GM15510 (cell line): Measurements from ENCODE around the gene HBD.

Experiments used
- POLR2A ChIP-seq: IDR thresholded peaks from 3 replicates; pipeline ENCODE4 v1.6.1; 2011; ENCODE audit warnings: borderline replicate concordance; ENCODE audit not compliant: insufficient read length; ENCODE audit errors: extremely low read depth

The HBD gene

DNA sequence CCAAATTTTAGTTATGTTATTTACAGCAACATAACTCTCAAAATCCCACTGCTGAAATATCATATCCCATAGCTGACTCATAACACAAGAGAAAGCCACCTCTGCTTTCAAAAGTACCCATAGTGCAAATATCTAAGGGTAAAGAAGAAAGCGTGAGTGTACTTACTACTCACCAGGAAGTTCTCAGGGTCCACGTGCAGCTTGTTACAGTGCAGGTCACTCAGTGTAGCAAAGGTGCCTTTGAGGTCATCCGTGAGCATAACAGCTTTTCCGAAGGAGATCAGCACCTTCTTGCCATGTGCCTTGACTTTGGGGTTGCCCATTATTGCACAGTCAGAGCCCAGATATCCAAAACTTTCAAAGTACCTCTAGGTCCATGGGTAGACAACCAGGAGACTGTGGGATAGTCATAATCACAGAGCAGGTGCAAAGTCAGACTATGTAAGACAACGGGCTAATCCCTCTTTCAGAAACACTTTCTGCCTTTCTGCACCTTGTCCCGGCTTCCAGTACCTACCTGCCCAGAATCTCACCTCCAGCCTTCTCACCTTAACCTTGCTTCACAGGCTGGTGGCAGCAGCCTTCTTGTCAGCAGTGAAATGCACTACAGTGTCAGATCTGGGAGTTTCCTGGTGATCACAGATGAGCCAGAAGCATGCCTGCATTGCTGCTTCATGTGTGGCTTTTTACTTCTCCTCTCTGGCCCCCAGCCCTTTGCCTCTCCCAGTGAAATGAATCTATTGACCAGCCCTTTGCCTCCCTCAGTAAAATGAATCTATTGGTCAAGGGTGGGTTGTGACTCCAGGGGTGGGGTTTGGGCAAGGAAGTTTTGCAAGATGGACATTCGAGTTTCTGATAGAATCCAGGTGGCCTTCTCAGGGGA, 8.9 kb upstream of the HBD start:
- TF ChIP-seq POLR2A: no peak

- TF ChIP-seq POLR2A: no peak
These were observed 7.9 kb upstream of the HBD start for GRCh38 chr11:5242208-5242607.

DNA sequence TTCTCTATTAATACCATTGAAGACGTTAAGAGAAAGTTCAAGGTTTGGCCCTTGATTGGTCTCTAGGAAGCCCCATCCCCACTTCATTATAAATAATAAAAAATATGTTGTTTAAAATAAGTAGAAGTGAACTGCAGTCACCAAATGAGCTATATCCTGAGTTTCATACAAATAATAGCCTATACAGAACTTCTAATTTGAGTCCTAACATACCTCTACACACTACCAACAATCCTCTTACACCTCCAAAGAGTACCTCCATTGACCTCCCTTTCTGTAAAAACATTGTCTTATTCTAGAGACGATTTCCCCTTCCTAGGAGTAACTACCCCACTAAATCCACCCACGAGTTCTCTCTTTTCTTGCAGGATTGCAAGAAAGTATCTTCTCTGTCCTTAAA, 7.2 kb upstream of the HBD start:
- no peak for TF ChIP-seq POLR2A

DNA sequence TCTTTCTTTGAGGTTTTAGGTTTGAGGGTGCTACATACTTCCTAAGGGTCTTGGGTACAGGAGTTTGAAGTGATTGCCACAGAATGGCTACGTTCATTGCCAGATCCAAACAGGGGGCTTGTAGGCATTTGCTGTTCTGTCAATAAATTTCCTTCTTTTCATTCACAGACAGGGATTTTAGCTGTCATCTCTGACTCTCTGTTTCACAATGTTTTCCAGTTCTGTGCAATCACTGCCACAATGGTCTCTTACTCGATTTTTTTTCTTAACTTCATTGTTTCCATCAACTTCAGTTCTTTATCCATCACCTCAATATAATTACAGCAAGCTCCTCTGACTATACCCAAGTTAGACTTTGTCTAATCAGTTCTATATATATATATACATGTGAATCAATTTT, 6.2 kb upstream of the HBD start:
- TF ChIP-seq POLR2A: no peak

GRCh38 chr11:5240056-5240455, 5.8 kb upstream of the HBD start:
- no peak for TF ChIP-seq POLR2A

DNA sequence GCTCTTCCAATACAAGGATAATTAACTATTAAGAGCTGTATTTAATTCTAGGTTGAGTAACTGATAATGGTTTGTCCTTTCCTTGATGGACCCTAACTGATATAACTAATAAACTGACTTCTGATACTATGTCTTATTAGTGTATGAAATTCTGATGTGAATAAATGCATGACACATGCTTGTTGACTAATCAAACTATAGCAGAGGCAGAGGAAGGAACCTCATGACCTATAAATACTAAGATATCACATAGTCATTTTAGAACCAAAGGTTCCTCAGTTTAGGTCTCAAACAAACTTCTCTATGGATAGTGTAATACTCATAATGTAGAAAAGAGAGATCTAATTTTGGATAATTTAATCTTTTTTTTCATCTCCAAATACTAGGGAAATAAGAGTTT, 4.8 kb upstream of the HBD start:
- no peak for TF ChIP-seq POLR2A

GRCh38 chr11:5238486-5238885, 4.2 kb upstream of the HBD start:
- TF ChIP-seq POLR2A: no peak

DNA sequence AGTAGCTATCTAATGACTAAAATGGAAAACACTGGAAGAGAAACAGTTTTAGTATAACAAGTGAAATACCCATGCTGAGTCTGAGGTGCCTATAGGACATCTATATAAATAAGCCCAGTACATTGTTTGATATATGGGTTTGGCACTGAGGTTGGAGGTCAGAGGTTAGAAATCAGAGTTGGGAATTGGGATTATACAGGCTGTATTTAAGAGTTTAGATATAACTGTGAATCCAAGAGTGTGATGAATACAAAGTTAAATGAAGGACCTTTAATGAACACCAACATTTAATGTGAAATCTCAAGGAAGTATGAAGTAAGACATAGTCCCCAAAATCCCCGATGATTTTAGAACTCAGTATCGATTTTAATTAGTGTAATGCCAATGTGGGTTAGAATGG, 3.1 kb upstream of the HBD start:
- no peak for TF ChIP-seq POLR2A

DNA sequence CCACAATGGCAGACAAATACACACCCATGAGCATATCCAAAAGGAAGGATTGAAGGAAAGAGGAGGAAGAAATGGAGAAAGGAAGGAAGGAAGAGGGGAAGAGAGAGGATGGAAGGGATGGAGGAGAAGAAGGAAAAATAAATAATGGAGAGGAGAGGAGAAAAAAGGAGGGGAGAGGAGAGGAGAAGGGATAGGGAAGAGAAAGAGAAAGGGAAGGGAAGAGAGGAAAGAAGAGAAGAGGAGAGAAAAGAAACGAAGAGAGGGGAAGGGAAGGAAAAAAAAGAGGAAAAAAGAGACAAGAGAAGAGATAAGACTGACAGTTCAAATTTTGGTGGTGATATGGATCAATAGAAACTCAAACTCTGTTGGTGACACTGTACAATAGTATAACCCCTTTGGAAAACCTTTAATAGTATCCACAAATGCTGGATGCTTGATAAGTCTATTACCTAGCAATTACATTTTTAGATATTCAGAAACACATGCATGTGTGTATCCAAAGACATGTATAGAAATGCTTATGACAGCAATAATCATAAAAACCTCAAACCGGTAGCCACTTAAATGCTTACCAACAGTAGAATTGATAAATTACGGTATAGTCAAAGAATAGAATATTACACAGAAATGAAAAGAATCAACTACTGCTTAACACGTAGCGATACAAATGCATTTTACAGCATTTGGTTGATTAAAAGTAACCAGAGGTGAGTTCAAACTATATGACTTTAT, 1.2 kb upstream of the HBD start:
- TF ChIP-seq POLR2A: no peak

DNA sequence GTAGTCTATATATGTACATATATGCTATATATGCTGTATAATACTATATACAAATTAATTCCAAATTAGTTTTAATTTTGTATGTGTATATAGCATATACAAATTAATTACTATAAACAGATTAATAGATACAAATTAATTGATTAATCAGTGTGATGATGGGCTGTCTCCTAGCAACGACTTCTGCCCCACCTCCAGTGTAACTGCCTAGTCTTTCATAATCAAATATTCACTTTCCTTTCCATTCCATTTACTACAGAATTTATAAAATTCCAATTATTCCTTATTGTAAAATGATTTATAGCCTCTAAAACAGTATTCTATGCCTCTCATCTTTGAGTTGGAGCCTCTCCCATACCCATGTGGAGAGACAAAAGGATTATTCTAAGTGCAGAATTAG, 976 bp downstream of the HBD start:
- no peak for TF ChIP-seq POLR2A

DNA sequence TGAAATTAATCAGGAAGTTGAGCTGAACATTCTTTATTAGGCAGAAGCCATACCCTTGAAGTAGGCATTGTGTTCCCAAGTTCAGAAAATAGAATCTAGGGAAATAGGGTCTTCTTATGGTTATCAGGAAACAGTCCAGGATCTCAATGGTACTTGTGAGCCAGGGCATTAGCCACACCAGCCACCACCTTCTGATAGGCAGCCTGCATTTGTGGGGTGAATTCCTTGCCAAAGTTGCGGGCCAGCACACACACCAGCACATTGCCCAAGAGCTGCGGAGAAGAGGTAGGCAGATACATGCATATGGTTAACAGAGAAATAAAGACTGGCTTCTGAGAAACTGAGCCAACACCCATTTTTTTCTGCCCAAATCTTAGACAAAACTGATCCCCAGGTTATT, 1.5 kb downstream of the HBD start:
- no peak for TF ChIP-seq POLR2A

GRCh38 chr11:5232176-5232575, 2.1 kb downstream of the HBD start:
- TF ChIP-seq POLR2A: no peak

GRCh38 chr11:5231111-5231510, 3.2 kb downstream of the HBD start:
- TF ChIP-seq POLR2A: no peak

DNA sequence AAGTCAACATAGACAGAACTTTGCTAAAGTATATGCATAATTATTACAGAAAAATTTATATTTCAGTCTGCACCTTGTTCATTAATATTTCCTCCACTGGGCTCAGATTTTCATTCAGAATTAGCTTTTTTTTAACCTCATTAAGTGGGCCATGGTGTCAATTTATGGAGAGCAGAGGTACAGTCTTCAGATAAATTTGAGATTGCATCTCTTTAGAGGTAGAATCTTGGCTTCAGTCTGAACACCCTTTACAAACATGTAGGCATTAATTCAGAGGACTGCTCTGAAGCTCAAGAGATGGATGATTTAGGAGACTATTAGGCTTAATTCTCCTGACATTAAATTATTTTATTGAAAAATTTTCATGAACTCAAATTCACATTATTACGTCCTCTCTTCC, 4.0 kb downstream of the HBD start:
- TF ChIP-seq POLR2A: no peak

DNA sequence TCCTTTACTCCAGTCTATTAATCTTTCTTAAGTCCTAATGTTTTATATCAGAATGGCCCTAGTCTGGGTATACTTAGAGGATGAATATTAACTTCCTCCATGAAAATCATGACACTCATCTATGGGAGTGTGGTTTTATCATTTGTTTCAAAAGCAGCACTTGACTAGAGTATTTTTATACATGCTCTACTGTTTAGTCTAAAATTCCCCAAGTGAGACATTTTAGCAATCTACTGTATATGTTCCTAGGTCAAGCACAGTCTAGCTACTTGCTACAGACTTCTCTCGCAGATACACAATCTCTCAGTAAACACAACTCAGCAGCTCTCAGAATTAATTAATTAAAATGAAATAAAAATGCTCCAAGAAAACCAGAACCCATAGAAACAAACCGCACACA, 4.5 kb downstream of the HBD start:
- no peak for TF ChIP-seq POLR2A

DNA sequence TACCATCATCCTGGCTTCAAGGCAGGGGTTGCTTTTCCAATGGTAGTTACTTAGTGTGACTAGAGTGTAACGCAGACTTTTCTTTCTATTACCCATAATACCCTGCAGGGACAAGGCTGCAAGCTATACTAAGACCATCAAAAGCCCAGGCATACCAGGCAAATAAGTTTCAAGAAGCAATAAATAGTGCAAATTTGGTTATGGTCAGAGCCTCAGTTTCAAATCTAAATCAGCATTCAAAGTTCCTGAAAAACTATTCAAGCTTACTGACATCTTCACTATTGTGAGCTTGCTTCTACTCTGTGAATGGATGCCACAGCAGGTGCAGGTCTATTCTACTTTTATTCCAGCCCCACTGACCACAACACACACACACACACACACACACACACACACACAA, 4.9 kb downstream of the HBD start:
- no peak for TF ChIP-seq POLR2A
